ENCODE results near the gene ZNF341. TPM values are rescaled to one million over a fixed set of nuclear protein-coding genes. Genes with fewer than 3 reads are reported as not detected.
A peak's percentile ranks its signal among the peaks of the same experiment; 100 is the strongest.

ZNF341 gene
- total RNA-seq, 1 experiment from 2014 or later, result 3.2 TPM

- DNase-seq (ENCODE audit: low read depth), result no peak
Measured at GRCh38 chr20:33766686-33767085, 34.9 kb downstream of the ZNF341 start.

- no peak for DNase-seq (ENCODE audit: low read depth)
Measured at GRCh38 chr20:33767777-33768138, 36.0 kb downstream of the ZNF341 start.

DNA sequence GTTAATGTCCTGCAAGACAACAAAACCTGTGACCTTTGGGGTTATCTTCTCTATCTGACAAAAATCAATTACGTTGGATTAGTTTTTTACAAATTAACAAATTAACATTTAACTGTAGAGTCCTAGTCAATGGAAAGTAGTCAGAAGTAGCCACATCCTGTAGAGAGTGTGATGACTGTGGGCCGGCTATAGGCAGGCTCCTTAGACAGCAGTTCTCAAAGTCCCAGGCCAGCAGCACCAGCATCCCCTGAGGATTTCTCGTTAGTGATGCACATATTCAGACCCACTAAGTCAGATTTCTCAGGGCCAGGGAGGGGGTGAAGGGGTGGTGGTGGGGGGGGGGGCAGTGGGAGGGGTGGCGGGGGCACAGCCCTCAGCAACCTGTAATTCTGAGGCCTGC is 37.2 kb downstream of the ZNF341 start:
- DNase-seq (ENCODE audit: low read depth), result no peak

DNA sequence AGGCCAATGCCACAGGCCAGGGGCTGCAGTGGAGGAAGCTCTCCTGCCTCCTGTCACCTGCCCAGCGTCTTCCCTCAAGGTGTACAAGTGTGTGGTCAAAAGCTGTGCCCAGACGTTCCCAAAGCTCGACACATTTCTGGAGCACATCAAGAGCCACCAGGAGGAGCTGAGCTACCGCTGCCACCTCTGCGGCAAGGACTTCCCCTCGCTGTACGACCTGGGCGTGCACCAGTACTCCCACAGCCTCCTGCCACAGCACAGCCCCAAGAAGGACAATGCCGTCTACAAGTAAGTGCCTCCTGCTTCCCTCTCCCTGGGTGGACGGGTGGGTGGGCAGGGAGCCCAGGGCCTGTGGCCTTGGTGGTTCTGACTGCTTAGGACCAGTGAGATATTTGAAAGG is 38.2 kb downstream of the ZNF341 start:
- DNase-seq (ENCODE audit: low read depth), result no peak

DNA sequence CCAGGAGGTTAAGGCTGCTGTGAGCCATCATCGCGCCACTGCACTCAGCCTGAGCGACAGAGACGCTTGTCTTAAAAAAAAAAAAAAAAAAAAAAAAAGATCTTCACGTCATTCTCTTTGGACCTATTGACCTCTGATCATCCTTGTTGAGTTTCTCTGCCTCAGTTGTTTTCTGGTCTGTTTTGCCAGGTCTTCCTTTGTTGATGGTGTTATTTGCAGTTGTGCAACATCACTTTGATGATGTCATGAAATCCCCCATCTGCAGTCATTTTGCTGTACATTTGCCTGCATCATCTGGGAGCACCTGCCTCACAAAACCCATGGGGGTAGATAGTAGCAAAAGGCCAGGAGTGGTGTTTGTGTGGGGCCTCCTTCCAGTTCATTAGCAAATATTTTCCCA is 40.1 kb downstream of the ZNF341 start:
- no peak for DNase-seq (ENCODE audit: low read depth)

DNA sequence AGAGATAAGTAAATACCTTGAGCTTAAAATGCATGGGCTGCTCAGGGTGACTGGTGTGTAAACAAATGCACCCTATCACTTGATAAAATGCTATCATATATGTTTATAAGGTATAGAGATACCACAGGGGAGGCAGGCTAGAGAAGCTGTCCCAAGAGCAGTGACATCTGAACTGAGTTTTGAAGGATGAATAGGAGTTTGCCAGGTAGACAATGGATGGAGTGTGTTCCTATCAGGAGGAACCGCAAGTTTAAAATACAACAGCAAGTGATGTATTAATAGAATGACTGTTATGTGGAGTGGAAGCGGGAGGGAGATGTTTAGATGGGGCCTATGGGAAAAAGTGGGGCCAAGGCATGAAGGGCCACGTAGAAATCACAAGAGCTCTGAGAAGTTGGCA is 40.6 kb downstream of the ZNF341 start:
- DNase-seq (ENCODE audit: low read depth), result no peak

- no peak for DNase-seq (ENCODE audit: low read depth)
Measured at GRCh38 chr20:33773412-33774089, 41.8 kb downstream of the ZNF341 start.

- no peak for DNase-seq (ENCODE audit: low read depth)
Measured at GRCh38 chr20:33777816-33778215, 46.0 kb downstream of the ZNF341 start.

DNA sequence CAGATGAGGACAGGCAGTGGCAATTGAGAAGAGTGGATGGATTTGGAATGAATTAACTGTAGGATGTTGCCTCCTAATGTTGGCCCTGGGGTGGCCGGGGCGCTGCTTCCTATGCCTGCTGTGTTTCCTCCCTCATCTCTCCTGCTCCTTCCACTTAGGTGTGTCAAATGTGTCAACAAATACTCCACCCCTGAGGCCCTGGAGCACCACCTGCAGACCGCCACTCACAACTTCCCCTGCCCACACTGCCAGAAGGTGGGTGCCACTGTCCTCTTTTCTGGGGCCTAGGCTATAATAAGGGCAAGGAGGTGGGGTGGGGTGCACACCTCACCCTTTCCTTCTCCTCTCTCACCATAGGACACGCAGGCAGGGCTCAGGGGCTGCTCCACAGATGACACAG is 49.3 kb downstream of the ZNF341 start:
- DNase-seq (ENCODE audit: low read depth), result no peak

DNA sequence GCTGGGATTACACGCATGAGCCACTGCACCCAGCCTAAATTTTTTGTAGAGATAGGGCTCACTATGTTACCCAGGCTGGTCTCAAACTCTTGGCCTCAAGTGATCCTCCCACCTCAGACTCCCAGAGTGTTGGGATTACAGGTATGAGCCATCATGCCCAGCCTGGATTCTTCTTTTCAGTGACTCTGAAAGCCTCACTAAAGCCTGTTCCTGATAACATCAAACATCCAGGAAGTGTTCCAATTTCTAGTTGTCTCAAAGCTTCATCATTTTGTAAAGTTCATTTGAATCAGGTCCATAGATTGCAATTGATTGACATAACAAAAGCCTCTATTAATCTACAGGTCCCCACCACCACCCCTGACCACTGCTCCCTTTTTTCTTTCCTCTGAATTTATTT is 50.1 kb downstream of the ZNF341 start:
- no peak for DNase-seq (ENCODE audit: low read depth)

DNA sequence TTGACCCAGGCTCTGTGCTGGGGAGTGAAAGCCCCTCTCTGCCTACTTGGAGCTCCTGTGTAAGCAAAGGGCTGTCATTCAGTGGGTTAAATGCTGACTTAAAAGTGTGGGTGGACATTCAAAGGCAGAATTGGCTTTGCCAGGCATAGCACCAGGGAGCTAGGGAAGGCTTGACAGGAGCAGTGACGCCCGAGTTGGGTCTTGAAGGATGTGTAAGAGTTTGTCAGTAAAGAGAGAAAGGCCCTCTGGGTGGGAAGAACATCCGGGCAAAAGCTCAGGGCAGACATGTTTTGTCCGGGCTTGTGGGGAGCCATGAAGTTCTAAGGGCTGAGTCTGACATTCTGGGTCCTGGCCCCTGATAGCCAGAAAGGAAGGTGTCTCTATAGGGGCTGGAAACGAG is 51.5 kb downstream of the ZNF341 start:
- no peak for DNase-seq (ENCODE audit: low read depth)

GRCh38 chr20:33783818-33784217 is 52.0 kb downstream of the ZNF341 start:
- DNase-seq (ENCODE audit: low read depth), result no peak

DNA sequence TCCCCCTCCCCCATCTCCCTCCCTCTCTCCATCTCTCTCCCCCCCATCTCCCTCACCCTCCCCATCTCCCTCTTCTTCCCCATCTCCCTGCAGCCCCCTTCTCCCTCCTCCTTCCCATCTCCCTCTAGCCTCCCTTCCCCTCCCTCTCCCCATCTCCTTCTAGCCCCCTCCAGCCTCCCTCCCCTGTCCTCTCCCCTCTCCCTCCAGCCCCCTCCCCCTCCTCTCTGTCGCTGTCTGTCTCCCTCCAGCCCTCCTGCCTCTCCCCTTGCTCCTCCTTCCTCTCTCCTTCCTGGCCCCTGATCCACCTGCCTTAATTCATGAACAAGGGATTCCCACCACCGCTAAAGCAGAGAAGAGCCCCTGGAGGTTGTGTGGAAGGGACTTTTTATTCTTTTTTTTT is 52.4 kb downstream of the ZNF341 start:
- no peak for DNase-seq (ENCODE audit: low read depth)

GRCh38 chr20:33785503-33785902 is 53.7 kb downstream of the ZNF341 start:
- no peak for DNase-seq (ENCODE audit: low read depth)

- no peak for DNase-seq (ENCODE audit: low read depth)
Measured at GRCh38 chr20:33787253-33787891, 55.6 kb downstream of the ZNF341 start.

GRCh38 chr20:33788351-33789049 is 56.7 kb downstream of the ZNF341 start:
- DNase-seq (ENCODE audit: low read depth), result no peak

DNA sequence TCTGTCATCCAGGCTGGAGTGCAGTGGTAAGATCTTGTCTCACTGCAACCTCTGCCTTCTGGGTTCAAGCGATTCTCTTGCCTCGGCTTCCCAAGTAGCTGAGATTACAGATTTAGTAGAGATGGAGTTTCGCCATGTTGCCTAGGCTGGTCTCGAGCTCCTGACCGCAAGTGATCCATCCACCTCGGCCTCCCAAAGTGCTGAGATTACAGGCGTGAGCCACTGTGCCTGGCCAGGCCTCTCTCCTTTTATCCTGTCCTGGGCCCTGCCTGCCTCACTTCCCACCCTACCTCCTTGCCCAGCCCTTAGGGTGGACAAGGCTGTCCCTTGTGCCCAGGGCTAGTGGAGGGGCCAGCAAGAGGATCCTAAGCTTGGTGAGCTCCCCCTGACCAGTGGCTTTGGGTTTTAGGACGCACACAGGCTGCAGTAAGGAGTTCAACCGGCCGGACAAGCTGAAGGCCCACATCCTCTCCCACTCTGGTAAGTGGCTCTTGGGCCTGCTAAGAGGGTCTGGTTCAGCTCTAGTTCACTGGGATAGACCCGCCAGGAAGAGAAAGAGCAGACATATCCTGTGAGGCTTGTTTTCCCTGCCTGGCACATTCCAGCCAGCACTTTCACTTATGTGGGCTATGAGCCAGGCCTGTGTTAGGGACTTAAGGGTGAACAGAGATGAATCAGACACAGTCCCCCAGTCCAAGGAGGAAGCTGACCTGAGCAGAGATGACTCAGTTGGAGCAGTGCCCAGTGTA is 57.5 kb downstream of the ZNF341 start:
- peak; percentile 98 for DNase-seq (ENCODE audit: low read depth)

- no peak for DNase-seq (ENCODE audit: low read depth)
Measured at GRCh38 chr20:33789858-33790182, 58.0 kb downstream of the ZNF341 start.

DNA sequence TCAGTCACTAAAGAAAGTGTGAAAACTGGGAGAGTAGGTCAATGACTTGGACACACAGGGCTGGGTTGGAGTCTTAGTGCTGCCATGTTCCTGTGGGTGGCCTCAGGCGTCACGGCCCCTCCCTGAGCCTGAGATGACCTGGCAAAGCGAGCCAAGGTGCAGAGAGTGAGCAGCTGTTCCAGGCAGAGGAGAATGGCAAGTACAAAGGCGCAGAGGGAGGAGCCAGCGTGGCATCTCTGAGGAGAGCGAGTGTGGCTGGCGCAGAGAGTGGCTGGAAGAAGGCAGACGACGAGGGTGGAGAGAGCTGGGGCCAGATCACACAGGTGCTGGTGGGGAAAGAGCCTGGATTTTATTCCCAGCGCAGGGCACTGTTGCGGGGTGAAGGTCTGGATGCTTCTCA is 58.8 kb downstream of the ZNF341 start:
- DNase-seq (ENCODE audit: low read depth), result no peak

- DNase-seq (ENCODE audit: low read depth), result no peak
Measured at GRCh38 chr20:33791021-33791420, 59.2 kb downstream of the ZNF341 start.

- no peak for DNase-seq (ENCODE audit: low read depth)
Measured at GRCh38 chr20:33791540-33791939, 59.7 kb downstream of the ZNF341 start.

DNA sequence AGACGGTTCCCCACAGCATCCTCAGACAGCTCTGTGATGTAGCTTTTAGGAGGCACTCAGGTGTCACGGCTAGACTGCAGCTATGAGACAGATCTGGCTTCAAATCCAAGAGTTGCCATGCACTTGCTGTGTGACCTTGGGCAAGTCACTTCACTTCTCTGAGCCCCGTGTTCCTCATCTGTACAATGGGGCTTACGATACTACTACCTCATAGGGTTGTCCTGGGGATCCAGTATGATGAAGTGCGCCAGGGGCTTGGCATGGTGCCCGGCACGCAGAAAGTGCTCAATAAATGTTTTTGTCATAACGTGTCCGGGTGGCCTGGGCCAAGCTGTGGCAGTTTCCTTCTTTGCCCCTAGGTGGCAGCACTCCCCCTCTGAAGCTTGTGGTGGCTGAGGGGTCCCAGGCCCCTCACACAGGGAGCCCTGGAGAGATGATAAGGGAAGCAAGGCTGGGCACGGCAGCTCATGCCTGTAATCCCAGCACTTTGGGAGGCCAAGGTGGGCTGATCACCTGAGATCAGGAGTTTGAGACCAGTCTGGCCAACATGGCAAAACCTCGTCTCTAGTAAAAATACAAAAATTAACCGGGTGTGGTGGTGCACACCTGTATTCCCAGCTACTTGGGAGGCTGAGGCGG is 60.3 kb downstream of the ZNF341 start:
- peak; percentile 29 for DNase-seq (ENCODE audit: low read depth)

All from HT1080 (cell line).